Measurements from ENCODE around the gene ZNF714.

GRCh38 chr19:21082011-21082975, at the start of gene ZNF714:
- no peak for TF ChIP-seq CTCF (IDR thresholded peaks at IDR 0.05)
- peak; percentile 25 for TF ChIP-seq POLR2A (IDR thresholded peaks at IDR 0.05)
